C4-2B (cell line): ENCODE results near the gene MAP3K20.

Experiments used
- ZFX ChIP-seq: fragments of 450-650 bp; IDR thresholded peaks from 2 replicates; pipeline ENCODE4 v1.6.1; 2017
- TF ChIP-seq, protein P1 (sequence below): fragments of 450-650 bp; conservative IDR thresholded peaks from 2 replicates; pipeline ENCODE4 v1.5.1; 2017; ENCODE audit warnings: mild to moderate bottlenecking

DNA sequence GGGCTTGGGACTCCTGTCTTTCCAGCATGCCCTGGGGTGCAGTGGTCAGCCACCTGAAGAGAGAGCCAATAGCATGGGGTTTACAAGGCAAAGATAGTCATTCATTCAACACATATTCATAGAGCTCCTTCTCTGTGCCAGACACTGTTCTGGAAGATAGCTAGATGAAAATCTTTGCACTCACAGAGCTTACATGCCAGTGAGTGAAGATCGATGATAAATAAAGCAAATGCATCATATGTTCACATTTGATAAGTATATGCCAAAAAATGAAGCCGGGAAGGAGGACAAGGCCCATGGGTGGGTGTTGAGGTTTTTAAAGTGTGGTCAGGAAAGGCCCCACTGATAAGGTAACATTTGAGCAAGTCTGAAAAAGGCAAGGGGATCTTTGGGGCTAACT, 148.2 kb downstream of the MAP3K20 start:
- TF ChIP-seq, protein P1, sequence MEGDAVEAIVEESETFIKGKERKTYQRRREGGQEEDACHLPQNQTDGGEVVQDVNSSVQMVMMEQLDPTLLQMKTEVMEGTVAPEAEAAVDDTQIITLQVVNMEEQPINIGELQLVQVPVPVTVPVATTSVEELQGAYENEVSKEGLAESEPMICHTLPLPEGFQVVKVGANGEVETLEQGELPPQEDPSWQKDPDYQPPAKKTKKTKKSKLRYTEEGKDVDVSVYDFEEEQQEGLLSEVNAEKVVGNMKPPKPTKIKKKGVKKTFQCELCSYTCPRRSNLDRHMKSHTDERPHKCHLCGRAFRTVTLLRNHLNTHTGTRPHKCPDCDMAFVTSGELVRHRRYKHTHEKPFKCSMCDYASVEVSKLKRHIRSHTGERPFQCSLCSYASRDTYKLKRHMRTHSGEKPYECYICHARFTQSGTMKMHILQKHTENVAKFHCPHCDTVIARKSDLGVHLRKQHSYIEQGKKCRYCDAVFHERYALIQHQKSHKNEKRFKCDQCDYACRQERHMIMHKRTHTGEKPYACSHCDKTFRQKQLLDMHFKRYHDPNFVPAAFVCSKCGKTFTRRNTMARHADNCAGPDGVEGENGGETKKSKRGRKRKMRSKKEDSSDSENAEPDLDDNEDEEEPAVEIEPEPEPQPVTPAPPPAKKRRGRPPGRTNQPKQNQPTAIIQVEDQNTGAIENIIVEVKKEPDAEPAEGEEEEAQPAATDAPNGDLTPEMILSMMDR: no peak
- no peak for TF ChIP-seq ZFX
